Hepatocyte (in vitro differentiated cells): Measurements from ENCODE around the gene TACC3. TPM values are rescaled to one million over a fixed set of nuclear protein-coding genes. Genes with fewer than 3 reads are reported as not detected.
A peak's percentile ranks its signal among the peaks of the same experiment; 100 is the strongest.

Source experiments
- DNase-seq: peaks from one replicate; pipeline ENCODE4 v3.0.0-alpha.2; 2016; ENCODE audit warnings: low spot score
- H2AFZ ChIP-seq: fragments of 200-600 bp; sonication (generic); 2 replicates; pipeline ENCODE4 v1.6.0; 2016; ENCODE audit warnings: antibody characterized with exemption, mild to moderate bottlenecking
- H3K27ac ChIP-seq: fragments of 200-600 bp; sonication (generic); 2 replicates; pipeline ENCODE4 v1.5.1; 2016; ENCODE audit warnings: mild to moderate bottlenecking
- H3K27me3 ChIP-seq: fragments of 200-600 bp; sonication (generic); 2 replicates; pipeline ENCODE4 v1.6.1; 2016
- H3K36me3 ChIP-seq: fragments of 200-600 bp; sonication (generic); replicated peaks from 2 replicates; pipeline ENCODE4 v1.5.1; 2016; ENCODE audit warnings: low read depth; ENCODE audit not compliant: insufficient read depth
- H3K4me1 ChIP-seq: fragments of 200-600 bp; sonication (generic); 2 replicates; pipeline ENCODE4 v1.5.1; 2016; ENCODE audit warnings: mild to moderate bottlenecking, moderate library complexity; ENCODE audit not compliant: insufficient read depth
- H3K4me2 ChIP-seq: fragments of 200-600 bp; sonication (generic); 2 replicates; pipeline ENCODE4 v1.6.0; 2016
- H3K4me3 ChIP-seq: fragments of 200-600 bp; sonication (generic); 2 replicates; pipeline ENCODE4 v1.5.1; 2016; ENCODE audit warnings: mild to moderate bottlenecking
- H3K79me2 ChIP-seq: fragments of 200-600 bp; sonication (generic); 2 replicates; pipeline ENCODE4 v1.6.0; 2017; ENCODE audit warnings: mild to moderate bottlenecking
- H3K9me2 ChIP-seq: fragments of 200-600 bp; sonication (generic); replicated peaks from 2 replicates; pipeline ENCODE4 v1.6.0; 2017; ENCODE audit warnings: mild to moderate bottlenecking; ENCODE audit not compliant: insufficient read depth
- H3K9me3 ChIP-seq: fragments of 200-600 bp; sonication (generic); 2 replicates; pipeline ENCODE4 v1.5.1; 2016; ENCODE audit warnings: low read depth, mild to moderate bottlenecking
- H4K20me1 ChIP-seq: fragments of 200-600 bp; sonication (generic); 2 replicates; pipeline ENCODE4 v1.6.0; 2016; ENCODE audit warnings: mild to moderate bottlenecking; ENCODE audit not compliant: insufficient read depth, poor library complexity, severe bottlenecking
- CTCF ChIP-seq: fragments of 200-600 bp; sonication (generic); IDR thresholded peaks from 2 replicates; pipeline ENCODE4 v1.5.1; 2016; ENCODE audit warnings: antibody characterized with exemption, mild to moderate bottlenecking; ENCODE audit not compliant: poor library complexity
- EZH2 ChIP-seq: fragments of 200-600 bp; sonication (generic); IDR thresholded peaks from 2 replicates; pipeline ENCODE4 v1.6.1; 2016; ENCODE audit warnings: antibody characterized with exemption, mild to moderate bottlenecking, borderline replicate concordance
- EZH2phosphoT487 ChIP-seq: fragments of 200-600 bp; sonication (generic); IDR thresholded peaks from one replicate; pipeline ENCODE4 v1.6.1; 2018; ENCODE audit warnings: antibody characterized with exemption, mild to moderate bottlenecking, low read depth, moderate library complexity; ENCODE audit not compliant: unreplicated experiment, severe bottlenecking
- WGBS: methylation state at CpG from one replicate; pipeline ENCODE4 v1.1.6; 2016; ENCODE audit warnings: low lambda C conversion rate; ENCODE audit errors: missing lambda C conversion rate; 5-methylcytosine and 5-hydroxymethylcytosine counted together
- polyA plus RNA-seq: library from polyadenylated mRNA; unstranded; fragments of >200 nt; fragmentation: Nextera tagmentation; extraction: Ambion mirVana; gene quantifications from 2 replicates; pipeline ENCODE4 v1.2.1, GENCODE V29; 2016
- total RNA-seq: library from RNA; depleted of rRNA; stranded (reverse); fragments of >200 nt; gene quantifications from 2 replicates; pipeline ENCODE4 v1.2.3, GENCODE V29; 2014

The TACC3 gene
- total and polyA plus RNA-seq, 2 experiments from 2014 or later: 9.3 to 14.8 TPM

- Histone ChIP-seq H3K9me3 (no peaks in the 10 kb centered on the region), H3K9me2 (no peaks in the 10 kb centered on the region), H3K36me3 (no peaks in the 10 kb centered on the region), H3K27ac (peak overlapping the region; percentile 100), H3K4me2 (peak overlapping the region; percentile 95), H3K4me1 (peaks cover 27% of the 10 kb centered on the region), H4K20me1 (peaks cover 21% of the 10 kb centered on the region), H3K79me2 (peaks cover 68% of the 10 kb centered on the region), H3K27me3 (no peaks in the 10 kb centered on the region), H3K4me3 (peak overlapping the region; percentile 79), H2AFZ (peak overlapping the region; percentile 67)
- peak; percentile 71 for DNase-seq
- no peak for TF ChIP-seq CTCF
- TF ChIP-seq EZH2: no peak
- TF ChIP-seq EZH2phosphoT487: no peak
- under 1% methylated on average over 30 of the region's 85 CpGs for WGBS
Measured at GRCh38 chr4:1711571-1712215, 9.6 kb upstream of the TACC3 start.

- no peaks in the 10 kb centered on the region for H3K36me3 ChIP-seq
- peaks cover 71% of the 10 kb centered on the region for H3K79me2 ChIP-seq
- H2AFZ ChIP-seq: peak within 1 kb of the TSS; percentile 94
- no peaks in the 10 kb centered on the region for H3K27me3 ChIP-seq
- WGBS: under 1% methylated on average over 63 of the region's 98 CpGs
- no peaks in the 10 kb centered on the region for H3K9me3 ChIP-seq
- peak within 1 kb of the TSS; percentile 95 for H3K4me2 ChIP-seq
- no peaks in the 10 kb centered on the region for H3K9me2 ChIP-seq
- H4K20me1 ChIP-seq: peaks cover 21% of the 10 kb centered on the region
- DNase-seq: peak; percentile 97
- H3K4me1 ChIP-seq: peaks cover 27% of the 10 kb centered on the region
- TF ChIP-seq EZH2phosphoT487 (no peak), CTCF (no peak), EZH2 (no peak)
- H3K4me3 ChIP-seq: peak within 1 kb of the TSS; percentile 79
- peak within 1 kb of the TSS; percentile 100 for H3K27ac ChIP-seq
Measured at GRCh38 chr4:1712216-1713002, 8.9 kb upstream of the TACC3 start, which contains the start of gene SLBP. TSS of gene SLBP (minus strand) at chr4:1712319. CDS start at chr4:1712188, 131 bp downstream.

GRCh38 chr4:1713003-1713851 is 8.1 kb upstream of the TACC3 start:
- Histone ChIP-seq H3K27me3 (no peaks in the 10 kb centered on the region), H3K9me3 (no peaks in the 10 kb centered on the region), H2AFZ (peak overlapping the region; percentile 69), H3K4me2 (peak overlapping the region; percentile 95), H3K79me2 (peaks cover 71% of the 10 kb centered on the region), H3K36me3 (no peaks in the 10 kb centered on the region), H3K27ac (peak overlapping the region; percentile 100), H3K4me1 (peaks cover 25% of the 10 kb centered on the region), H3K9me2 (no peaks in the 10 kb centered on the region), H4K20me1 (peaks cover 19% of the 10 kb centered on the region), H3K4me3 (peak overlapping the region; percentile 46)
- TF ChIP-seq EZH2phosphoT487 (no peak), CTCF (no peak), EZH2 (no peak)
- 31% methylated on average over 35 of the region's 35 CpGs for WGBS
- DNase-seq: no peak
